GM23338 (cell line): Measurements from ENCODE around the gene LRRN4. TPM values are rescaled to one million over a fixed set of nuclear protein-coding genes. Genes with fewer than 3 reads are reported as not detected.

ENCODE experiments used
- ATAC-seq: fragments of 200-7000 bp; cut with Tn5 transposase; 3 replicates; pipeline ENCODE4 v1.9.1; 2020
- DNase-seq: peaks from one replicate; pipeline ENCODE4 v3.0.0-alpha.2; 2015; ENCODE audit warnings: low spot score
- H2AFZ ChIP-seq: fragments of 200-600 bp; sonication (generic); 2 replicates; pipeline ENCODE4 v1.8.0; 2016; ENCODE audit warnings: antibody characterized with exemption, mild to moderate bottlenecking, moderate library complexity
- H3F3A ChIP-seq: fragments of 200-600 bp; sonication (generic); replicated peaks from 2 replicates; pipeline ENCODE4 v1.8.0; 2017; ENCODE audit warnings: antibody characterized with exemption, mixed run types, low read depth
- H3K27ac ChIP-seq: fragments of 200-600 bp; sonication (generic); 2 replicates; pipeline ENCODE4 v1.6.1; 2016; ENCODE audit warnings: low read depth
- H3K27me3 ChIP-seq: fragments of 200-600 bp; sonication (generic); 2 replicates; pipeline ENCODE4 v1.8.0; 2016; ENCODE audit warnings: mild to moderate bottlenecking, mixed run types, moderate library complexity; ENCODE audit not compliant: insufficient read depth
- H3K36me3 ChIP-seq: fragments of 200-600 bp; sonication (generic); 2 replicates; pipeline ENCODE4 v1.8.0; 2016; ENCODE audit warnings: mild to moderate bottlenecking; ENCODE audit not compliant: insufficient read depth
- H3K4me1 ChIP-seq: fragments of 200-600 bp; sonication (generic); 2 replicates; pipeline ENCODE4 v1.8.0; 2016; ENCODE audit warnings: mild to moderate bottlenecking, moderate library complexity; ENCODE audit not compliant: insufficient read depth
- H3K4me2 ChIP-seq: fragments of 200-600 bp; sonication (generic); 2 replicates; pipeline ENCODE4 v1.7.1; 2017; ENCODE audit warnings: mixed run types
- H3K4me3 ChIP-seq: fragments of 200-600 bp; sonication (generic); 2 replicates; pipeline ENCODE4 v1.6.1; 2016; ENCODE audit warnings: mixed run types
- H3K79me2 ChIP-seq: fragments of 200-600 bp; sonication (generic); replicated peaks from 2 replicates; pipeline ENCODE4 v1.8.0; 2017; ENCODE audit warnings: mild to moderate bottlenecking; ENCODE audit not compliant: insufficient read depth
- H3K9me2 ChIP-seq: fragments of 200-600 bp; sonication (generic); 2 replicates; pipeline ENCODE4 v1.8.0; 2017; ENCODE audit not compliant: insufficient read depth
- H4K20me1 ChIP-seq: fragments of 200-600 bp; sonication (generic); replicated peaks from 2 replicates; pipeline ENCODE4 v1.8.0; 2017; ENCODE audit warnings: mild to moderate bottlenecking; ENCODE audit not compliant: insufficient read depth
- H3K27ac Mint-ChIP-seq: 2 replicates; pipeline ENCODE4 v1.8.0; 2020; ENCODE audit warnings: inconsistent platforms, mild to moderate bottlenecking, moderate library complexity, mixed read lengths
- H3K27me3 Mint-ChIP-seq: 3 replicates; pipeline ENCODE4 v1.8.0; 2022; ENCODE audit warnings: low read depth, mild to moderate bottlenecking, moderate library complexity, mixed read lengths, inconsistent platforms; ENCODE audit not compliant: insufficient read depth, poor library complexity
- H3K36me3 Mint-ChIP-seq: 3 replicates; pipeline ENCODE4 v1.8.0; 2021; ENCODE audit warnings: low read depth, mild to moderate bottlenecking, inconsistent platforms, moderate library complexity, mixed read lengths
- H3K4me1 Mint-ChIP-seq: 3 replicates; pipeline ENCODE4 v1.8.0; 2020; ENCODE audit warnings: mild to moderate bottlenecking, inconsistent platforms, mixed read lengths
- H3K4me3 Mint-ChIP-seq: 3 replicates; pipeline ENCODE4 v1.8.0; 2021; ENCODE audit warnings: moderate library complexity, mild to moderate bottlenecking, inconsistent platforms, mixed read lengths
- H3K9me3 Mint-ChIP-seq: 3 replicates; pipeline ENCODE4 v1.8.0; 2020; ENCODE audit warnings: moderate library complexity, mild to moderate bottlenecking, inconsistent platforms, mixed read lengths
- ETS1 ChIP-seq: IDR thresholded peaks from 2 replicates; pipeline ENCODE4 v1.6.1; 2016; ENCODE audit warnings: antibody characterized with exemption
- JUNB ChIP-seq: IDR thresholded peaks from one replicate; pipeline ENCODE4 v1.6.1; 2016; ENCODE audit warnings: antibody characterized with exemption; ENCODE audit not compliant: unreplicated experiment
- NANOG ChIP-seq: IDR thresholded peaks from 2 replicates; pipeline ENCODE4 v1.6.1; 2016; ENCODE audit warnings: antibody characterized with exemption, borderline replicate concordance
- REST ChIP-seq: IDR thresholded peaks from one replicate; pipeline ENCODE4 v1.6.1; 2018; ENCODE audit warnings: antibody characterized with exemption; ENCODE audit not compliant: unreplicated experiment
- STAT1 ChIP-seq: IDR thresholded peaks from one replicate; pipeline ENCODE4 v1.6.1; 2016; ENCODE audit warnings: antibody characterized with exemption; ENCODE audit not compliant: unreplicated experiment
- ZNF331 ChIP-seq: fragments of 250-450 bp; sonication (Bioruptor Pico); IDR thresholded peaks from 2 replicates; pipeline ENCODE4 v1.5.0; 2020; ENCODE audit warnings: low read depth, mild to moderate bottlenecking, moderate library complexity
- ZNF462 ChIP-seq: fragments of 250-450 bp; sonication (Bioruptor Pico); IDR thresholded peaks from 2 replicates; pipeline ENCODE4 v1.5.0; 2020; ENCODE audit warnings: mild to moderate bottlenecking, moderate library complexity
- polyA plus RNA-seq: library from polyadenylated mRNA; unstranded; fragments of >200 nt; fragmentation: Nextera tagmentation; extraction: Ambion mirVana; gene quantifications from 2 replicates; pipeline ENCODE4 v1.2.1, GENCODE V29; 2016
- total RNA-seq: library from RNA; depleted of rRNA; stranded (reverse); fragments of >200 nt; shearing (Covaris generic); gene quantifications from 2 replicates; pipeline ENCODE4 v1.2.3, GENCODE V29; 2014

LRRN4 gene
- total and polyA plus RNA-seq, 2 experiments from 2014 or later: 0.21 to 2.2 TPM

GRCh38 chr20:6024768-6025167, 29.1 kb downstream of the LRRN4 start:
- Histone ChIP-seq H3F3A (no peaks in the 10 kb centered on the region), H3K36me3 (peaks cover 3% of the 10 kb centered on the region; the same call in 1 of the 2 replicates), H3K4me3 (no peak overlapping the region), H3K4me1 (no peaks in the 10 kb centered on the region), H3K4me2 (no peak overlapping the region), H3K27ac (no peak overlapping the region), H3K79me2 (peaks cover 35% of the 10 kb centered on the region), H3K9me2 (no peaks in the 10 kb centered on the region), H3K27me3 (no peaks in the 10 kb centered on the region), H2AFZ (no peak overlapping the region), H4K20me1 (peaks cover 18% of the 10 kb centered on the region)
- peaks cover 15% of the 10 kb centered on the region; the same call in 2 of the 3 replicates for H3K9me3 Mint-ChIP-seq
- H3K4me3 Mint-ChIP-seq: no peak overlapping the region
- H3K27ac Mint-ChIP-seq: no peak overlapping the region
- H3K27me3 Mint-ChIP-seq: no peaks in the 10 kb centered on the region
- H3K4me1 Mint-ChIP-seq: no peaks in the 10 kb centered on the region; the same call in 2 of the 3 replicates
- no peak for DNase-seq
- H3K36me3 Mint-ChIP-seq: peaks cover 42% of the 10 kb centered on the region
- TF ChIP-seq REST (no peak), STAT1 (no peak), ETS1 (no peak), JUNB (no peak)
- ATAC-seq: no peak

- Histone ChIP-seq H3K4me3 (no peak overlapping the region), H3K36me3 (0 out of 2 replicates have a peak, but pooled peaks cover 3% of the 10 kb centered on the region), H3K27ac (no peak overlapping the region), H3K27me3 (no peaks in the 10 kb centered on the region), H3K4me1 (no peaks in the 10 kb centered on the region), H3K9me2 (no peaks in the 10 kb centered on the region), H3F3A (no peaks in the 10 kb centered on the region), H3K4me2 (no peak overlapping the region), H4K20me1 (peaks cover 9% of the 10 kb centered on the region; the same call in 1 of the 2 replicates), H2AFZ (no peak overlapping the region), H3K79me2 (peaks cover 72% of the 10 kb centered on the region)
- Mint-ChIP-seq H3K9me3 (no peaks in the 10 kb centered on the region), H3K27ac (no peak overlapping the region), H3K4me1 (no peaks in the 10 kb centered on the region), H3K4me3 (no peak overlapping the region), H3K36me3 (peaks cover 20% of the 10 kb centered on the region), H3K27me3 (no peaks in the 10 kb centered on the region)
- DNase-seq (no peak), ATAC-seq (no peak)
- no peak for TF ChIP-seq REST
- no peak for TF ChIP-seq ZNF462 (CRISPR knock-in tag)
- TF ChIP-seq STAT1: no peak
- no peak for TF ChIP-seq NANOG
- no peak for TF ChIP-seq ZNF331 (CRISPR knock-in tag)
These were observed 36.0 kb downstream of the LRRN4 start for GRCh38 chr20:6017880-6018279.
